Right renal pelvis (tissue), 4 donors: ENCODE data around the gene RXRA. TPM values are rescaled to one million over a fixed set of nuclear protein-coding genes. Genes with fewer than 3 reads are reported as not detected.

Experiments
- DNase-seq, 4 donors: peaks; one replicate each; pipeline ENCODE4 v3.0.0-alpha.2; 2013; ENCODE audit warnings: low read depth in 4 of 4, low spot score in 3 of 4, missing footprints in 1 of 4
- polyA plus RNA-seq, 4 donors: library from polyadenylated mRNA; unstranded; fragments of 120-200 nt; gene quantifications; one replicate each; pipeline ENCODE4 v1.2.1, GENCODE V29; 2013; ENCODE audit not compliant: insufficient read length in 4 of 4

RXRA gene
- polyA plus RNA-seq, 4 donors, result 42.5 to 56.0 (median 46.7) TPM

DNA sequence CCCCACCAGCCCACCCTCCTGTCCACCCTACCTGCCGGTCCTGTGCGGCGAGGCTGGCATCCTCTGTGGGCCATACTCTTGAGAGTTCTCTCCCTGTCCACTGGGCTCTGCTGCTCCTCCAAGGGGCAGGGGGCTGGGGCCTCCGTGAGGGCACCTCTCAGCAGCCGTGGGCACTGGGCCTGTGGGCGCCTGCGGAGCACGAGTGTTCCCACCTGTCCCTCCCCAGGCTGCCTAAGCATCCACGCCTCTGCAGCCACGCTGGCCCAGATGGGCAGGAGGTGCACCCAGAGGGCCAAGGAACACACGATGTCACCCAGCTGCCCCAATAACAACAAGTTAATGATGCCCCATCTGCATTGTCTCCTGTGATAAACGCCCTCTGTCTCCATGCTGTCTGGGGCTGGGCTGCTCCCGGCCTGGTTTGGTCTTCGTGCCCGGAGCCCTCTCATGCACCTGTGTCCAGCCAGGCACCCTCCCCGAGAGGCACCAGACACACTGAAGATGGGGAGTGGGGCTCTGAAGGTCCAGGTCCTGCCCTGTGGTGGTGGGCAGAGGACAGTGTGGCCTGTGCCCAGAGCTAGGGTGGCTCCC lies 114.5 kb downstream of the RXRA start:
- DNase-seq, result no peak

GRCh38 chr9:134441227-134442084 lies 115.2 kb downstream of the RXRA start:
- DNase-seq, result no peak

DNA sequence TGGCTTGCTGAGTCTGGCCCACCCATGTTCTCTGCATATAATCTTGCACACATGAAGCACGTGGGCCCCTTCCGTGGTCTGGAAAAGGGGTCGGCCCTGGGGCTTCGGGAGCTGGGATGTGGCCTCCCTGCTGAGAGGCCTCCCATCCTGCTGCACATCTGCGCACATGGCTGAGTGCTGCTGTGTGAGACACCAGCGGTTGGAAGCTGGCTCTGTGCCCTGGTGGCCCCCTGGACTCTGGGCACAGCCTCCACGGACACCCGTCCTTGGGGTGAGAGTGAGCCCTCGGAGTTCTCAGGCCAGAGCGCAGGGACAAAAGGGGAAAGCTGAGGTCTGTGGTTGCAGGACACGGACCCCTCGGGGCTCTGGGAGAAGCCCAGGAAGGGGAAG lies 115.8 kb downstream of the RXRA start:
- no peak for DNase-seq

DNA sequence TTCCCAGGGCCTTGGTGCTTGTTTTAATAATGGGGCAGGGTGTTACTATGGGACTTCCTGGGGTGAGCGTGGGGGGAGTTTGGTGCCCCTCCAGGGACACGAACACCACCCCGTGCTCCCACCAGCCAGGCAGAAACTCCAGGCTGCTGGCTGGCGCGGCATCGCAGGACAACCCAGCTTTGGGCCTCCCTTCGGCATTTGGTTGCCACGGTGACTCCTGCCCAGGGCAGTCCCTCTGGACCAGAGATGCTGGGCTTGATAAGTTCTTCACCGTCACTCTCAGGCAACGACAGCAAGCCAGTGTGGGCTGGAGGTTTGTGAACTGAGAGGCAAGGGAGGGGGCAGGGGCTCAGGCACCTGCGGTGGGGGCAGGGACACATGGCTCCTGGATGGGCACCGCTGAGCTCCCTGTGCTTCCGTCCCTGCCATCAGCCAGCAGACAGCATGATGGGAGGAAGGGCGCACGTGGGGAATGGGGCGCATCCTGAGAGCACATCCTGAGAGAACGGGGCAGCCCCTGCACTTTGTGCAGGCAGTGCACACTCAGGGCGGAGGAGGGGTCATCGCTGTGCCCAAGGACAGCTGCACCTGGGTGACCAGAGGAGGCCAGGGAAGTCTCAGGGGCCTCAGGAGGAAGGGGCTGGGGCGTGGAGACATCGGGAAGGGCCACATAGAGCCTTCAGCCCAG lies 116.4 kb downstream of the RXRA start:
- DNase-seq, result no peak

DNA sequence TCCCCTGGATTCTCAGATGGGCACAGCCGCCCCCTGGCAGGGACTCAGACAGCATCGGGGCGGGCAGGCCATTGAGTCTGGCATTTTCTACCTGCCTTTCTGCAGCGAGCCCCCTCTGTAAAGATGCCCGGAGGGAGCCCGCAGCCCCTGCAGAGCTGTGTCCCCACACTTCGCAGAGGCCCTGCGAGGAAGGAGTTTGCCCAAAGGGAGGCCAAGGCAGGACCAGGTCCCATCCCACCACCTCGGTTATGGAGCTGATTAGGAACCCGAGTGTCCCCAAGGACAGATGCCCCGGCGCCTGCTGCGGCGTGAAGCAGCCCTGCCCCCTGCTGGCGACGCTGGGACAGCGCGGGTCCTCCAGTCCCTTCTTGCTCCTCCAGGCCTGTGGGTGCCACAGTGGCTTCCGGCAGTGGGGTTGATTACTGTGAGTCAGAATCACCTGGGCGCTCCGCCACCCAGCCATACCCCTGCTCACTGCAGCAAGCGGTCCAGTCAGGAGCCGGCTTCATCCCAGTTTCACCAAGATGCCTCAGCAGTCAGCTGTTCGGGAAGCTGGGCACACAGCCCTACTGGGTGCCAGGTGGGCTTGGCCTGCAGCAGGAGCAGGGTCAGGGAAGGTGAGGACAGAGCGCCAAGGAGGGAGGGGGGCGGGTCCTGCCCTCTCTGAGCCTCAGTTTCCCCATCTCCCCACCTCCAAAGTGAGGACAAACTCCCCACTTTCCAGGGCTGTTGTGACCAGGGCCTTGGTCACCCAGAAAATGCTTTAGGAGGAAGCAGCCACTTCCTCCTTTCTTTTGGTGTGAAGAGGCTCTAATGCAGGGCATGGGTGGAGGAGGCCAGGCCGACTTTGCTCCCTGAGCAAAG lies 117.2 kb downstream of the RXRA start:
- peak in 1 of 4 donors; percentile 75 for DNase-seq

DNA sequence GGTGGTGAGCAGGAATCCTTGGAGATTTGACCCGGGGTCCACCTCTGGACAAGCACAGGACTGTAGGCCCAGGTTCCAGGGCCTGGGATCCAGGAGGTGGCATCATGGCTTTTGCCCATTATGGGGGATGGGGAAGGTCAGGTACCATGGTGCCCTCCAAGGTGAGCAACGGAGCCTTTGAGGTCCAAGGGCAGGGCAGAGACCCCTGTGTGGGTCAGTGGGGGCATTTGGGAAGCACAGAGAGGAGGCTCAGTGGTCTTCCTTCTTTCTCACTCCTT lies 117.7 kb downstream of the RXRA start:
- DNase-seq, result no peak

- no peak for DNase-seq
Observed at GRCh38 chr9:134445000-134445399, 118.7 kb downstream of the RXRA start.

- peak; percentile 81 to 89 (median 83) for DNase-seq
Observed at GRCh38 chr9:134449180-134449916, 123.1 kb downstream of the RXRA start.

GRCh38 chr9:134451700-134452458 lies 125.6 kb downstream of the RXRA start:
- DNase-seq, result no peak

DNA sequence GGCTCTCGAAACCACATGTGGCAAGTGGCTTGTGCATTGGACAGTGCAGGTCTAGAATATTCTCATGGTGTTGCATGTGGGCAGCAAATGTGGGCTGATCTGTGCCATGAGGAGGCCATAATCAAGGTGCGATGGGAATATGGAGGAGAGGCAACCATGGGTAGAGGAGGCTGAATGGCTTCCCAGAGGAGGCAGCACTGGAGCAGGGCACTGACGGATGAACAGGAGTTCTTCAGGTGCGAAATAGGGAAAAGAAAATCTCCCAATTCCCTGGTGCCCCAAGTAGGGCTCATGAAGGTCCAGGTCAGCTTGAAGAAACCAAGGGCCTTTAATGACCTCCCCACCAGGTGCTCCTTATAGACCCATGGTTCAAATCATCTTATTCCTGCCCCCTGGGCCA lies 126.5 kb downstream of the RXRA start:
- no peak for DNase-seq

- no peak for DNase-seq
Observed at GRCh38 chr9:134453776-134454475, 127.7 kb downstream of the RXRA start.

GRCh38 chr9:134454476-134454857 lies 128.2 kb downstream of the RXRA start:
- no peak for DNase-seq

DNA sequence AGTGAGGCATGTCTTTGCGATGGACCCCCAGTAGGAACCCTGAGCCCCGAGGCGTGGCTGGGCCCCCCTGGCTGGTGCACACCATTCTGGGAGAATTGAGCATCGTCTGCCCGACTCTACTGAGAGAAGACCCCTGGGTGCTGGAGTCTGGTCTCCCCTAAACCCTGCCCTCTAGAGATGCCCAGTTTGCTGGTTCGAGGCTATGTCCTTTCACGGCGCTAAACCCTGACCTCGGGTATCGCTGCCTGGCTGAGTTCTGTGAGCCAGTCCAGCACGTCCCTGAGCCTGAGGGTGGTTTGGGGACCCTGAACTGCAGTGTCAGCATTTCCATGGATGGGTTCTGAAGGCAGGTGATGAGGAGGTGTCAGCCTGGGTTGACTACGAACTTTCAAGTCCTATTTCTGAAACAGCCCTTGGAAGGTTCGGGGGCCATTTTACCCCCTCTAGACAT lies 128.8 kb downstream of the RXRA start:
- DNase-seq, result no peak

DNA sequence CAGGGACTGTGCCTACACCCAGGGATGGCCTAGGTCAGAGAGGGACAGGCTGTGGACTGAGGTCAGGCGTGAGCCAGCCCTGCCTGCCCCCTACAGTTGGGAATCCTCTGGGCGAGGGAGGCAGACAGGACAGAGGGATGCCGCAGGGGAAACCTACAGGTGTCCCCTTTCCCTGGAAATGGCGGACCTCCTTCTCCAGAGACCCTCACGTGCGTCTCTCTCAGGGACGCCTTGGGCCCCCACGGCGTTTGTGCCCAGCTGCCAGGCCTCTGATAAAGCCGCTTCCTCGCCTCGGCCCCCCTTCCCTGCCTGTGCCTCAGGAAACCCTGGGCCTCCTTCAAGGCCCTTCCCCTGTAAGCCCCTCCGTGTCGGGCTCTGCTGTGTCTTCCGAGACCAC lies 129.3 kb downstream of the RXRA start:
- no peak for DNase-seq

DNA sequence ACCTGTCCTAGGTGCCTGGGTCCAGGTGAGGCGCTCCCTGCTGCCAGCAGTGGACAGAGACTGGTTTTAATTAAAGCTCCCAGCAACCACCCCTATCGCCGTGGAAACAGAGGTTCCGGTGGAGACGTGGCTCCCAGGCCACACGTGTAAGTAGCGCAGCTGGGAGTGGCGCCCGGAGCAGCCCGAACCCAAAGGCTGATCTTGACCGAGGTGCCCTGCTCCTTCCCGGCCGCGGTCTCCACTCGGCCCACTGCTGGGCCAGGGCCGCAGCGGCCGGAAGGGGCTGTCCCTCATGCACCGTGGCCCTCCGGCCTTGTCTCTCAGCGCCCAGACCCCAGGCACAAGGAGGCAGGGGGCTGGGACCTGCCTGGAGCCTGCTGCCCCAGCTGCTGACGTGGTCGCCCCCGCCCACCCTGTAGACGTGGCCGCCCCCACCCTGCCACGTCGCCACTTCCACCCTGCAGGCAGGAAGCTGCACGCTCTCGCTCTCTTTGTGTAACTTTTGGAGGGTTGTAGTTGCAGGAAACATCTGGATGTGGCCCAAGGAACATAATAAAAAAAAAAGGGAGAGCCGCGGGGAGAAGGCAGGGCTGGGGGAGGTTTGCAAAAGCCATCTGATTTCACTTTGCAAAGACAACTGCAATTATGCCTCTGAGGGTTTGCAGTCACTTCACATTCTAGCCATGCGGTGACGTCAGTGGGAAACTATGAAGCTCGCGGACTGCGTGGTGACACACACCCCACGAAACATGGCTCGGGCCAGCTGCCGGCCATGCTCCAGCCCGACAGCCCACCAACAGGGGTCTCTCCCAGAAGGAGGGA lies 129.9 kb downstream of the RXRA start:
- DNase-seq, result peak in 3 of 4 donors; percentile 73 to 82 (median 78)

GRCh38 chr9:134456756-134457305 lies 130.6 kb downstream of the RXRA start:
- DNase-seq, result no peak

GRCh38 chr9:134457321-134458206 lies 131.3 kb downstream of the RXRA start:
- no peak for DNase-seq
